GM18858 (cell line): ENCODE results near the gene HDAC1.

ENCODE experiments used
- ATAC-seq: cut with Tn5 transposase; IDR thresholded peaks from one replicate; pipeline ENCODE4 v1.9.1; 2021; ENCODE audit not compliant: unreplicated experiment

The HDAC1 gene

GRCh38 chr1:32365445-32365844 is 73.6 kb downstream of the HDAC1 start:
- ATAC-seq = no peak

GRCh38 chr1:32367912-32368635 is 76.2 kb downstream of the HDAC1 start:
- ATAC-seq = no peak

DNA sequence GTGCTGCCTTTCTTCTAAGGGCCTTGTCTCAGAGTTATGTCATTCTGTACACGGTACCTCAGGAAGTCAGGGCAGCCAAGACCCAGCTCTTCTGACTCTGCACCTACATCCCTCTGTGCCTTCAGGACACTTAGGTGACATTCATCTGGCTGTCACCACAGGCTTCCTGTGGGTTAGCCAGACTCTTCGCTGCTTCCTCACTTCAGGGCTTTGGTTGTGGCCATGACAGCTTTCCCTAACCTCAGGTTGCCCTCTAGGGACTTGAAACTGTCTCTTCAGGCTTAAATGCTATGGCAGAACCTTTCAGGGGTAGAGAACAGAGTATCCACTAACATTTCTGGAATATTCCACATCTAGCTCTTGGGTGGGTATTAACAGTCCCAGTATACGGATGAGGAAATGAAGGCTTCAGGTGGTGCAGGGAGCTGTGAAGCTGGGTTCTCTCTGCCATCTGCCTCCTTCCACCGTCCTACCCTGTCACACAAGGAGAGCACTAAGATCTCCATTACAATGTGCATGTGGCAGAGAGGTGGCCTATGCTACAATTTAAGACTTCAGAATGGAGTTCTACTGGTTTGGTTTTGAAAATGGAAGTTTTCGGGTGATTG is 80.4 kb downstream of the HDAC1 start:
- no peak for ATAC-seq

DNA sequence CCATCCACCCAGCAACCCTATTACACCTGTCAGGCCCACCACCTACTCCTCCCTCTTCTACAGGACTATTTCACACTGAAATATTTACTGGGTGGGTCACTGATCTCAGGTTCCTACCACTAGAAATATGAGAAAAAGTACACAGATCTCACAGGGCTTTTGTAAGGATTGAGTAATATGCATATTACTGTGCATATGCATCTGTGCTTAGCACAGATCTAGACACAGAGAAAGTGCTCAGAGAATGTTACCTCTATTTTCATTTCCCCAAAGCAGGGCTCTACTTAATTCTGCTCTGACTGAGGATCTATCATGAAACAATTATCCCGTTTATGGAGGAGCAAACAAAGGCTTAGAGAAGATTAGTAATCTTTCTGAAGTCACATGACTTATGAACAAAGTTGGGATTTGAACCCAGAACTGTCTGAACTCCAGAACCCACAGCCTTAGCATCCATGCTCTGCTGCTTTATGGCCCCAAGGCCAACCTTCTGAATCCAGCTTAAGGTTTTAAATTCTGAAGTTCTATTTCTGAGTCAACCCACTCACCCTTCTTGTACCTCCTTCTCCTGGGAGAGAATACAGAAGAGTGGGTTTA is 82.2 kb downstream of the HDAC1 start:
- no peak for ATAC-seq

- no peak for ATAC-seq
These were observed 84.3 kb downstream of the HDAC1 start for GRCh38 chr1:32376199-32376598.

GRCh38 chr1:32377541-32378220 is 85.8 kb downstream of the HDAC1 start:
- no peak for ATAC-seq

- no peak for ATAC-seq
These were observed 88.2 kb downstream of the HDAC1 start for GRCh38 chr1:32380057-32380456.
